ENCODE data around the gene PLIN4. TPM values are rescaled to one million over a fixed set of nuclear protein-coding genes. Genes with fewer than 3 reads are reported as not detected.

Gene PLIN4
- total RNA-seq, 2 experiments from 2014 or later: 0.13 to 0.32 TPM

GRCh38 chr19:4456843-4457653 is 61.2 kb downstream of the PLIN4 start:
- H3K9me2 ChIP-seq (ENCODE audit: insufficient read depth, low read length): no peaks in the 10 kb centered on the region
- intact Hi-C loops (cut with micrococcal nuclease; ENCODE audit: unreplicated experiment): no loop called here
- H3K9me3 ChIP-seq (ENCODE audit: low read length): no peaks in the 10 kb centered on the region
- peaks cover 15% of the 10 kb centered on the region for H3K4me1 ChIP-seq (ENCODE audit: insufficient read depth, low read length, poor library complexity, severe bottlenecking)
- no TSS peak for BruUV-seq (replicated peaks)
- H4K20me1 ChIP-seq (ENCODE audit: insufficient read depth, low read length): no peaks in the 10 kb centered on the region; the same call in 1 of the 2 replicates
- TF ChIP-seq CTCF (conservative IDR thresholded peaks at IDR 0.05; ENCODE audit: low read length) (no peak), EZH2phosphoT487 (IDR thresholded peaks at IDR 0.05; ENCODE audit: borderline replicate concordance, low read depth, low read length) (no peak)
- POLR2A ChIA-PET: interaction anchor here (0.6 to 0.7 kb wide), 4 partner anchors 14 to 859 kb away, joined by 3 to 4 read pairs (median 3); no protein-coding TSS in a partner anchor
- H3K4me3 ChIP-seq (ENCODE audit: low read depth, low read length, poor library complexity, severe bottlenecking): peak overlapping the region; percentile 82
- H3K36me3 ChIP-seq (ENCODE audit: insufficient read depth, low read length): peaks cover 12% of the 10 kb centered on the region; the same call in 1 of the 2 replicates
- no peak overlapping the region for H2AFZ ChIP-seq (ENCODE audit: low read length)
- peak; percentile 69 for DNase-seq (ENCODE audit: low spot score)
- peak overlapping the region; percentile 32 for H3K27ac ChIP-seq (ENCODE audit: low read depth, low read length, poor library complexity, severe bottlenecking)
- H3K79me2 ChIP-seq (ENCODE audit: insufficient read depth, low read depth, low read length): peaks cover 11% of the 10 kb centered on the region; the same call in 1 of the 2 replicates
- H3K4me2 ChIP-seq (ENCODE audit: low read length): peak overlapping the region; percentile 99
- CTCF ChIA-PET (ENCODE audit: unreplicated experiment): no interaction called here

GRCh38 chr19:4456476-4456842 is 61.8 kb downstream of the PLIN4 start:
- no peaks in the 10 kb centered on the region; the same call in 1 of the 2 replicates for H4K20me1 ChIP-seq (ENCODE audit: insufficient read depth, low read length)

More at GRCh38 chr19:4456476-4456842, 61.8 kb downstream of the PLIN4 start:
- ChIA-PET CTCF (ENCODE audit: unreplicated experiment) (no interaction called here), POLR2A (interaction anchor here (0.5 to 0.6 kb wide), 3 partner anchors 15 to 858 kb away, joined by 3 to 4 read pairs (median 4); no protein-coding TSS in a partner anchor)
- Histone ChIP-seq H3K36me3 (ENCODE audit: insufficient read depth, low read length) (peaks cover 12% of the 10 kb centered on the region; the same call in 1 of the 2 replicates), H3K9me2 (ENCODE audit: insufficient read depth, low read length) (no peaks in the 10 kb centered on the region), H3K9me3 (ENCODE audit: low read length) (no peaks in the 10 kb centered on the region), H3K4me3 (ENCODE audit: low read depth, low read length, poor library complexity, severe bottlenecking) (peak overlapping the region; percentile 82), H3K79me2 (ENCODE audit: insufficient read depth, low read depth, low read length) (peaks cover 11% of the 10 kb centered on the region; the same call in 1 of the 2 replicates), H3K27ac (ENCODE audit: low read depth, low read length, poor library complexity, severe bottlenecking) (no peak overlapping the region), H3K4me1 (ENCODE audit: insufficient read depth, low read length, poor library complexity, severe bottlenecking) (peaks cover 15% of the 10 kb centered on the region), H2AFZ (ENCODE audit: low read length) (no peak overlapping the region), H3K4me2 (ENCODE audit: low read length) (peak overlapping the region; percentile 99)
- no TSS peak for BruUV-seq (replicated peaks)
- no peak for DNase-seq (ENCODE audit: low spot score)
- TF ChIP-seq CTCF (conservative IDR thresholded peaks at IDR 0.05; ENCODE audit: low read length): no peak
- no peak for TF ChIP-seq EZH2phosphoT487 (IDR thresholded peaks at IDR 0.05; ENCODE audit: borderline replicate concordance, low read depth, low read length)
- intact Hi-C loops (cut with micrococcal nuclease; ENCODE audit: unreplicated experiment): no loop called here
